WTC11 (cell line): Measurements from ENCODE around the gene ZCCHC9. TPM values are rescaled to one million over a fixed set of nuclear protein-coding genes. Genes with fewer than 3 reads are reported as not detected.

Source experiments
- ATAC-seq: fragments of 200-7000 bp; cut with Tn5 transposase; 2 replicates; pipeline ENCODE4 v1.10.0; 2021; ENCODE audit warnings: mild to moderate bottlenecking, moderate library complexity
- CTCF ChIA-PET: fragments of 300-600 bp; sonication (Branson Sonifier 250); formaldehyde crosslinking; loops from one replicate; lab custom pipeline; 2021; ENCODE audit warnings: antibody characterized with exemption; lab: Charles Lee
- POLR2A ChIA-PET: fragments of 350-600 bp; sonication (Branson Sonifier 250); formaldehyde crosslinking; loops from one replicate; lab custom pipeline; 2021; ENCODE audit warnings: antibody characterized with exemption; lab: Charles Lee
- DNase-seq: peaks from one replicate; pipeline ENCODE4 v3.0.0; 2021; ENCODE audit warnings: low spot score
- H3K27ac Mint-ChIP-seq: 2 replicates; pipeline ENCODE4 v1.8.0; 2021; ENCODE audit warnings: mixed read lengths
- H3K27me3 Mint-ChIP-seq: 2 replicates; pipeline ENCODE4 v1.8.0; 2021; ENCODE audit warnings: low read depth, mild to moderate bottlenecking, moderate library complexity, mixed read lengths
- H3K36me3 Mint-ChIP-seq: 2 replicates; pipeline ENCODE4 v1.8.0; 2021; ENCODE audit warnings: mixed read lengths
- H3K4me1 Mint-ChIP-seq: 2 replicates; pipeline ENCODE4 v1.8.0; 2022; ENCODE audit warnings: mixed read lengths
- H3K4me3 Mint-ChIP-seq: 2 replicates; pipeline ENCODE4 v1.8.0; 2021; ENCODE audit warnings: mild to moderate bottlenecking, moderate library complexity, mixed read lengths
- H3K9me3 Mint-ChIP-seq: 2 replicates; pipeline ENCODE4 v1.8.0; 2021; ENCODE audit warnings: mixed read lengths
- ELF4 ChIP-seq: sonication (generic); formaldehyde crosslinking; IDR thresholded peaks from 2 replicates; pipeline ENCODE4 v1.8.1; 2022; ENCODE audit warnings: low read depth, mild to moderate bottlenecking, moderate library complexity, missing genetic modification reagents
- FOXK1 ChIP-seq: sonication (generic); formaldehyde crosslinking; IDR thresholded peaks from 2 replicates; pipeline ENCODE4 v1.8.0; 2022; ENCODE audit warnings: mild to moderate bottlenecking, moderate library complexity, missing genetic modification reagents
- GTF2I ChIP-seq: fragments of 250-450 bp; sonication (Bioruptor Pico); conservative IDR thresholded peaks from 2 replicates; pipeline ENCODE4 v1.4.0; 2021; ENCODE audit warnings: mild to moderate bottlenecking
- KAT7 ChIP-seq: sonication (generic); formaldehyde crosslinking; IDR thresholded peaks from 2 replicates; pipeline ENCODE4 v1.8.1; 2023; ENCODE audit warnings: missing genetic modification reagents, mild to moderate bottlenecking, borderline replicate concordance
- NR3C1 ChIP-seq: sonication (generic); formaldehyde crosslinking; conservative IDR thresholded peaks from 2 replicates; pipeline ENCODE4 v1.8.1; 2023; ENCODE audit warnings: low read depth, mild to moderate bottlenecking, missing genetic modification reagents
- RORB ChIP-seq: fragments of 250-450 bp; sonication (Bioruptor Pico); IDR thresholded peaks from 2 replicates; pipeline ENCODE4 v1.9.0; 2021; ENCODE audit warnings: mild to moderate bottlenecking
- TCF7 ChIP-seq: sonication (generic); formaldehyde crosslinking; IDR thresholded peaks from 2 replicates; pipeline ENCODE4 v1.8.0; 2022; ENCODE audit warnings: mild to moderate bottlenecking, low read depth, missing genetic modification reagents, moderate library complexity
- ZNF138 ChIP-seq: sonication (generic); formaldehyde crosslinking; conservative IDR thresholded peaks from 2 replicates; pipeline ENCODE4 v1.8.1; 2022; ENCODE audit warnings: mild to moderate bottlenecking, moderate library complexity, missing genetic modification reagents
- total RNA-seq: library from RNA; stranded (reverse); gene quantifications from 3 replicates; pipeline ENCODE4 v1.2.3, GENCODE V29; 2021
- TF ChIP-seq, protein P1 (sequence below): sonication (generic); formaldehyde crosslinking; IDR thresholded peaks from 2 replicates; pipeline ENCODE4 v1.8.0; 2022; ENCODE audit warnings: mild to moderate bottlenecking, missing genetic modification reagents
- TF ChIP-seq, protein P2 (sequence below): fragments of 200-600 bp; IDR thresholded peaks from 2 replicates; pipeline ENCODE4 v1.8.0; 2022; ENCODE audit warnings: antibody characterized with exemption
- TF ChIP-seq, protein P3 (sequence below): sonication (generic); formaldehyde crosslinking; IDR thresholded peaks from 2 replicates; pipeline ENCODE4 v1.8.1; 2022; ENCODE audit warnings: mild to moderate bottlenecking, missing genetic modification reagents, moderate library complexity, borderline replicate concordance
- TF ChIP-seq, protein P4 (sequence below): fragments of 250-450 bp; sonication (Bioruptor Pico); conservative IDR thresholded peaks from 2 replicates; pipeline ENCODE4 v1.9.0; 2021; ENCODE audit warnings: mild to moderate bottlenecking
- TF ChIP-seq, protein P5 (sequence below): sonication (generic); formaldehyde crosslinking; IDR thresholded peaks from 2 replicates; pipeline ENCODE4 v1.8.0; 2023; ENCODE audit warnings: missing genetic modification reagents, mild to moderate bottlenecking, borderline replicate concordance
- TF ChIP-seq, protein P6 (sequence below): sonication (generic); formaldehyde crosslinking; IDR thresholded peaks from 2 replicates; pipeline ENCODE4 v1.8.1; 2023; ENCODE audit warnings: mild to moderate bottlenecking, missing genetic modification reagents, borderline replicate concordance

The ZCCHC9 gene
- total RNA-seq, 1 experiment from 2014 or later, result 30.8 TPM

DNA sequence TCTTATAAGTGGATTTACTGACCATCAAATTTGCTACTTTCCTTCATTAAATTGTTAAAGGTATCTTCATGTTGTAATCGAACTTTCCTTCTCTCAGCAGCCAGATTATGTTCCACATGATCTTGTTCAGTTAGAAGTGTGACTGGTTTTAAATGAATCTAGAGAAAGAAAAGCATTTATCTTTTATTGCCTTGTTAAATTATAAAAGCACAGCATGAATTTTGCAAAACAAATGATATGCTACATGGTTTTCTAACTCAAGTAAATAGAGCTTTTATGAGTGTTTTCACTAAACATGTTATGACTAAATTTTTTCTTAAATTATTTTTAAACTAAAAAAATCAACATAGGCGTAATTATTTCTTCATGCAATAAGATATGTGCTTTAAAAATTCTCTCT is 58.5 kb downstream of the ZCCHC9 start (continued):
- TF ChIP-seq, protein P1, sequence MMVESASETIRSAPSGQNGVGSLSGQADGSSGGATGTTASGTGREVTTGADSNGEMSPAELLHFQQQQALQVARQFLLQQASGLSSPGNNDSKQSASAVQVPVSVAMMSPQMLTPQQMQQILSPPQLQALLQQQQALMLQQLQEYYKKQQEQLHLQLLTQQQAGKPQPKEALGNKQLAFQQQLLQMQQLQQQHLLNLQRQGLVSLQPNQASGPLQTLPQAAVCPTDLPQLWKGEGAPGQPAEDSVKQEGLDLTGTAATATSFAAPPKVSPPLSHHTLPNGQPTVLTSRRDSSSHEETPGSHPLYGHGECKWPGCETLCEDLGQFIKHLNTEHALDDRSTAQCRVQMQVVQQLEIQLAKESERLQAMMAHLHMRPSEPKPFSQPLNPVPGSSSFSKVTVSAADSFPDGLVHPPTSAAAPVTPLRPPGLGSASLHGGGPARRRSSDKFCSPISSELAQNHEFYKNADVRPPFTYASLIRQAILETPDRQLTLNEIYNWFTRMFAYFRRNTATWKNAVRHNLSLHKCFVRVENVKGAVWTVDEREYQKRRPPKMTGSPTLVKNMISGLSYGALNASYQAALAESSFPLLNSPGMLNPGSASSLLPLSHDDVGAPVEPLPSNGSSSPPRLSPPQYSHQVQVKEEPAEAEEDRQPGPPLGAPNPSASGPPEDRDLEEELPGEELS (CRISPR knock-in tag), result no peak

DNA sequence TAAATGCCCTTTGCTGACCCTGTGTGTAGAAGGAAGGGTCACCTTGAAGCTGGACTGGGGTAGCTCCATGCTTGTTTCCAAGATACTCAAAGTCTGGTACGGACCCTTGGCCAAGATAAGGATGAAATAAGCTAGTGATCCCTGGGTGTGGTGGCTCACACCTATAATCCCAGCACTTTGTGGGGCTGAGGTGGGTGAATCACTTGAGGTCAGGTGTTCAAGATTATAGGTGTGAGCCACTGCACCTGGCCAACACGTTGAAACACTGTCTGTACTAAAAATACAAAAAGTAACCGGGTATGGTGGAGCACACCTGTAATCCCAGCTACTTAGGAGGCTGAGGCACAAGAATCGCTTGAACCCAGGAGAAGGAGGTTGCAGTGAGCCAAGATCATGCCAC is 59.3 kb downstream of the ZCCHC9 start:
- POLR2A ChIA-PET, result no interaction called here
- no peak for TF ChIP-seq FOXK1 (CRISPR knock-in tag)
- TF ChIP-seq, protein P2, sequence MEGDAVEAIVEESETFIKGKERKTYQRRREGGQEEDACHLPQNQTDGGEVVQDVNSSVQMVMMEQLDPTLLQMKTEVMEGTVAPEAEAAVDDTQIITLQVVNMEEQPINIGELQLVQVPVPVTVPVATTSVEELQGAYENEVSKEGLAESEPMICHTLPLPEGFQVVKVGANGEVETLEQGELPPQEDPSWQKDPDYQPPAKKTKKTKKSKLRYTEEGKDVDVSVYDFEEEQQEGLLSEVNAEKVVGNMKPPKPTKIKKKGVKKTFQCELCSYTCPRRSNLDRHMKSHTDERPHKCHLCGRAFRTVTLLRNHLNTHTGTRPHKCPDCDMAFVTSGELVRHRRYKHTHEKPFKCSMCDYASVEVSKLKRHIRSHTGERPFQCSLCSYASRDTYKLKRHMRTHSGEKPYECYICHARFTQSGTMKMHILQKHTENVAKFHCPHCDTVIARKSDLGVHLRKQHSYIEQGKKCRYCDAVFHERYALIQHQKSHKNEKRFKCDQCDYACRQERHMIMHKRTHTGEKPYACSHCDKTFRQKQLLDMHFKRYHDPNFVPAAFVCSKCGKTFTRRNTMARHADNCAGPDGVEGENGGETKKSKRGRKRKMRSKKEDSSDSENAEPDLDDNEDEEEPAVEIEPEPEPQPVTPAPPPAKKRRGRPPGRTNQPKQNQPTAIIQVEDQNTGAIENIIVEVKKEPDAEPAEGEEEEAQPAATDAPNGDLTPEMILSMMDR, result no peak
- TF ChIP-seq, all 79 proteins: peak for 0
- Mint-ChIP-seq H3K9me3 (no peaks in the 10 kb centered on the region), H3K4me3 (no peak overlapping the region), H3K27ac (no peak overlapping the region), H3K27me3 (no peaks in the 10 kb centered on the region), H3K4me1 (peaks cover 11% of the 10 kb centered on the region), H3K36me3 (no peaks in the 10 kb centered on the region)
- DNase-seq (no peak), ATAC-seq (no peak)
- CTCF ChIA-PET, result interaction anchor here (0.6 to 0.7 kb wide), 2 partner anchors 11 to 60 kb away, joined by 4 to 6 read pairs; no protein-coding TSS in a partner anchor

DNA sequence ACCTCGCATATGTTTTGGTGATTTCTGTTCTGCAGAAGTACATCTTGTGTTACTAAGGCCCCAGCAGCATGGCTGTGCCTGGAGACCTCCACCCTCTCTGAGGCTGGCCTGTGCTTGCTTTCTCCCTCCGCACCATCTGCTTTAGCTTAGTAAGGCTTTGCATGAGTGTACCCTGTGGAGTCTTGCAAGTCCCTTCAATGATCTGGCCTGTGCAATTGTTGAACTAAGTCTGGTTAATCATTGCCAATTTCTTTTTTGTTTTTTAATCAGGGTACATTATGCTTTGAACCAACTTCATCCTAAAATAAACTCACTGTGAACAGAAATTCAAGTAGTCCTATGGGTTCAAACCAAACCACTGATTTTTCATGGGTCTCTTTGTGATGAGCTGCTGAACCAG is 60.2 kb downstream of the ZCCHC9 start:
- no peak for DNase-seq
- CTCF ChIA-PET, result interaction anchor here (0.6 to 0.7 kb wide), 2 partner anchors 10 to 42 kb away, joined by 3 to 4 read pairs; no protein-coding TSS in a partner anchor
- Mint-ChIP-seq H3K9me3 (no peaks in the 10 kb centered on the region), H3K36me3 (no peaks in the 10 kb centered on the region), H3K4me3 (no peak overlapping the region), H3K27me3 (no peaks in the 10 kb centered on the region), H3K27ac (no peak overlapping the region), H3K4me1 (peaks cover 11% of the 10 kb centered on the region)
- POLR2A ChIA-PET, result no interaction called here
- no peak for ATAC-seq
- TF ChIP-seq, protein P3, sequence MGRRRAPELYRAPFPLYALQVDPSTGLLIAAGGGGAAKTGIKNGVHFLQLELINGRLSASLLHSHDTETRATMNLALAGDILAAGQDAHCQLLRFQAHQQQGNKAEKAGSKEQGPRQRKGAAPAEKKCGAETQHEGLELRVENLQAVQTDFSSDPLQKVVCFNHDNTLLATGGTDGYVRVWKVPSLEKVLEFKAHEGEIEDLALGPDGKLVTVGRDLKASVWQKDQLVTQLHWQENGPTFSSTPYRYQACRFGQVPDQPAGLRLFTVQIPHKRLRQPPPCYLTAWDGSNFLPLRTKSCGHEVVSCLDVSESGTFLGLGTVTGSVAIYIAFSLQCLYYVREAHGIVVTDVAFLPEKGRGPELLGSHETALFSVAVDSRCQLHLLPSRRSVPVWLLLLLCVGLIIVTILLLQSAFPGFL (CRISPR knock-in tag), result no peak
- TF ChIP-seq TCF7 (CRISPR knock-in tag), result no peak
- TF ChIP-seq GTF2I, result no peak
- TF ChIP-seq, protein P1 (CRISPR knock-in tag), result no peak
- TF ChIP-seq, protein P4, sequence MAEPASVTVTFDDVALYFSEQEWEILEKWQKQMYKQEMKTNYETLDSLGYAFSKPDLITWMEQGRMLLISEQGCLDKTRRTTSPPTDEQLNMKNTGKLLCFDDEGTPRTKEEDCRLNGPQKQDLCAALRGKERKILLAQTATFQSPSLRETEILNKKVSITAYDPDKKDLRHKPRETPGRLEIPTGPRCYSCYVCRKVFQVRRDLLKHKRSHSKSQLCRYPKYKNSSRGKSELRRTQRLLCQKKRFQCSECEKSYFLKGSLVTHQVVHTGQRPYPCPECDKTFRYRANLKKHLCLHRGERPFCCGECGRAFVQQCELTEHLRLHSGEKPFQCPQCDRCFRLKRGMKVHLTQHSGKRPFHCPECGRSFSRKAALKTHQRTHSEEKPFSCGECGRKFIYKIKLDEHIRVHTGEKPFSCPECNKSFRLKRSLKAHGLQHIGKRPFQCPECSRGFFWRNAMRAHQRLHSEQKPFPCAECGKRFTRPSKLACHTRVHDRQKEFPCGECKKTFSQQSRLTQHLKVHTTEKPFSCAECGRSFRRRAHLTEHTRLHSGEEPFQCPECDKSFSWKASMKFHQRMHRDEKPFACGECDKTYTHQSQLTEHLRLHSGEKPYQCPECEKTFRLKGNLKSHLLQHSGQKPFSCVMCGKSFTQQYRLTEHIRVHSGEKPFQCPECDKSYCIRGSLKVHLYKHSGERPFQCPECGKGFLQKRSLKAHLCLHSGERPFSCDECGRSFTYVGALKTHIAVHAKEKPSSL, result no peak
- TF ChIP-seq RORB (CRISPR knock-in tag), result no peak
- TF ChIP-seq, protein P5, sequence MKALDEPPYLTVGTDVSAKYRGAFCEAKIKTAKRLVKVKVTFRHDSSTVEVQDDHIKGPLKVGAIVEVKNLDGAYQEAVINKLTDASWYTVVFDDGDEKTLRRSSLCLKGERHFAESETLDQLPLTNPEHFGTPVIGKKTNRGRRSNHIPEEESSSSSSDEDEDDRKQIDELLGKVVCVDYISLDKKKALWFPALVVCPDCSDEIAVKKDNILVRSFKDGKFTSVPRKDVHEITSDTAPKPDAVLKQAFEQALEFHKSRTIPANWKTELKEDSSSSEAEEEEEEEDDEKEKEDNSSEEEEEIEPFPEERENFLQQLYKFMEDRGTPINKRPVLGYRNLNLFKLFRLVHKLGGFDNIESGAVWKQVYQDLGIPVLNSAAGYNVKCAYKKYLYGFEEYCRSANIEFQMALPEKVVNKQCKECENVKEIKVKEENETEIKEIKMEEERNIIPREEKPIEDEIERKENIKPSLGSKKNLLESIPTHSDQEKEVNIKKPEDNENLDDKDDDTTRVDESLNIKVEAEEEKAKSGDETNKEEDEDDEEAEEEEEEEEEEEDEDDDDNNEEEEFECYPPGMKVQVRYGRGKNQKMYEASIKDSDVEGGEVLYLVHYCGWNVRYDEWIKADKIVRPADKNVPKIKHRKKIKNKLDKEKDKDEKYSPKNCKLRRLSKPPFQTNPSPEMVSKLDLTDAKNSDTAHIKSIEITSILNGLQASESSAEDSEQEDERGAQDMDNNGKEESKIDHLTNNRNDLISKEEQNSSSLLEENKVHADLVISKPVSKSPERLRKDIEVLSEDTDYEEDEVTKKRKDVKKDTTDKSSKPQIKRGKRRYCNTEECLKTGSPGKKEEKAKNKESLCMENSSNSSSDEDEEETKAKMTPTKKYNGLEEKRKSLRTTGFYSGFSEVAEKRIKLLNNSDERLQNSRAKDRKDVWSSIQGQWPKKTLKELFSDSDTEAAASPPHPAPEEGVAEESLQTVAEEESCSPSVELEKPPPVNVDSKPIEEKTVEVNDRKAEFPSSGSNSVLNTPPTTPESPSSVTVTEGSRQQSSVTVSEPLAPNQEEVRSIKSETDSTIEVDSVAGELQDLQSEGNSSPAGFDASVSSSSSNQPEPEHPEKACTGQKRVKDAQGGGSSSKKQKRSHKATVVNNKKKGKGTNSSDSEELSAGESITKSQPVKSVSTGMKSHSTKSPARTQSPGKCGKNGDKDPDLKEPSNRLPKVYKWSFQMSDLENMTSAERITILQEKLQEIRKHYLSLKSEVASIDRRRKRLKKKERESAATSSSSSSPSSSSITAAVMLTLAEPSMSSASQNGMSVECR (CRISPR knock-in tag), result no peak
- no peak for TF ChIP-seq KAT7 (CRISPR knock-in tag)
- no peak for TF ChIP-seq ELF4 (CRISPR knock-in tag)
- no peak for TF ChIP-seq NR3C1 (CRISPR knock-in tag)
- TF ChIP-seq ZNF138 (CRISPR knock-in tag), result no peak
- TF ChIP-seq, protein P6, sequence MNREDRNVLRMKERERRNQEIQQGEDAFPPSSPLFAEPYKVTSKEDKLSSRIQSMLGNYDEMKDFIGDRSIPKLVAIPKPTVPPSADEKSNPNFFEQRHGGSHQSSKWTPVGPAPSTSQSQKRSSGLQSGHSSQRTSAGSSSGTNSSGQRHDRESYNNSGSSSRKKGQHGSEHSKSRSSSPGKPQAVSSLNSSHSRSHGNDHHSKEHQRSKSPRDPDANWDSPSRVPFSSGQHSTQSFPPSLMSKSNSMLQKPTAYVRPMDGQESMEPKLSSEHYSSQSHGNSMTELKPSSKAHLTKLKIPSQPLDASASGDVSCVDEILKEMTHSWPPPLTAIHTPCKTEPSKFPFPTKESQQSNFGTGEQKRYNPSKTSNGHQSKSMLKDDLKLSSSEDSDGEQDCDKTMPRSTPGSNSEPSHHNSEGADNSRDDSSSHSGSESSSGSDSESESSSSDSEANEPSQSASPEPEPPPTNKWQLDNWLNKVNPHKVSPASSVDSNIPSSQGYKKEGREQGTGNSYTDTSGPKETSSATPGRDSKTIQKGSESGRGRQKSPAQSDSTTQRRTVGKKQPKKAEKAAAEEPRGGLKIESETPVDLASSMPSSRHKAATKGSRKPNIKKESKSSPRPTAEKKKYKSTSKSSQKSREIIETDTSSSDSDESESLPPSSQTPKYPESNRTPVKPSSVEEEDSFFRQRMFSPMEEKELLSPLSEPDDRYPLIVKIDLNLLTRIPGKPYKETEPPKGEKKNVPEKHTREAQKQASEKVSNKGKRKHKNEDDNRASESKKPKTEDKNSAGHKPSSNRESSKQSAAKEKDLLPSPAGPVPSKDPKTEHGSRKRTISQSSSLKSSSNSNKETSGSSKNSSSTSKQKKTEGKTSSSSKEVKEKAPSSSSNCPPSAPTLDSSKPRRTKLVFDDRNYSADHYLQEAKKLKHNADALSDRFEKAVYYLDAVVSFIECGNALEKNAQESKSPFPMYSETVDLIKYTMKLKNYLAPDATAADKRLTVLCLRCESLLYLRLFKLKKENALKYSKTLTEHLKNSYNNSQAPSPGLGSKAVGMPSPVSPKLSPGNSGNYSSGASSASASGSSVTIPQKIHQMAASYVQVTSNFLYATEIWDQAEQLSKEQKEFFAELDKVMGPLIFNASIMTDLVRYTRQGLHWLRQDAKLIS (CRISPR knock-in tag), result no peak
